T-helper 17 cell (primary cell): ENCODE results near the gene CTXN3. TPM values are rescaled to one million over a fixed set of nuclear protein-coding genes. Genes with fewer than 3 reads are reported as not detected.

ENCODE experiments used
- ATAC-seq: fragments of 150-1000 bp; cut with Tn5 transposase; 2 replicates; pipeline ENCODE4 v1.10.0; 2021; ENCODE audit warnings: mild to moderate bottlenecking, moderate library complexity
- DNase-seq, 3 donors: peaks; one replicate each; pipeline versions ENCODE4 v3.0.0 to v3.0.0-alpha.2; 2020 to 2021
- H3K9me3 ChIP-seq: one replicate; pipeline ENCODE4 v1.7.0; 2013; ENCODE audit warnings: low read length, mild to moderate bottlenecking; ENCODE audit not compliant: control insufficient read depth, poor library complexity, severe bottlenecking
- H3K27ac Mint-ChIP-seq: one replicate; pipeline ENCODE4 v1.8.0; 2022; ENCODE audit warnings: mild to moderate bottlenecking, moderate library complexity, mixed read lengths
- H3K27me3 Mint-ChIP-seq: one replicate; pipeline ENCODE4 v1.8.0; 2022; ENCODE audit warnings: mixed read lengths
- H3K36me3 Mint-ChIP-seq: one replicate; pipeline ENCODE4 v1.8.0; 2022; ENCODE audit warnings: low read depth, mixed read lengths
- H3K4me1 Mint-ChIP-seq: one replicate; pipeline ENCODE4 v1.8.0; 2022; ENCODE audit warnings: mild to moderate bottlenecking, mixed read lengths
- H3K4me3 Mint-ChIP-seq: one replicate; pipeline ENCODE4 v1.8.0; 2022; ENCODE audit warnings: mild to moderate bottlenecking, moderate library complexity, mixed read lengths
- total RNA-seq, 4 donors: library from RNA in 2 of 4; stranded (reverse) in 2 of 4; gene quantifications; one replicate each; pipeline ENCODE4 v1.2.3 and lab custom pipeline; 2022 to 2026

Gene CTXN3
- total RNA-seq, 2 donors from 2014 or later: not detected

DNA sequence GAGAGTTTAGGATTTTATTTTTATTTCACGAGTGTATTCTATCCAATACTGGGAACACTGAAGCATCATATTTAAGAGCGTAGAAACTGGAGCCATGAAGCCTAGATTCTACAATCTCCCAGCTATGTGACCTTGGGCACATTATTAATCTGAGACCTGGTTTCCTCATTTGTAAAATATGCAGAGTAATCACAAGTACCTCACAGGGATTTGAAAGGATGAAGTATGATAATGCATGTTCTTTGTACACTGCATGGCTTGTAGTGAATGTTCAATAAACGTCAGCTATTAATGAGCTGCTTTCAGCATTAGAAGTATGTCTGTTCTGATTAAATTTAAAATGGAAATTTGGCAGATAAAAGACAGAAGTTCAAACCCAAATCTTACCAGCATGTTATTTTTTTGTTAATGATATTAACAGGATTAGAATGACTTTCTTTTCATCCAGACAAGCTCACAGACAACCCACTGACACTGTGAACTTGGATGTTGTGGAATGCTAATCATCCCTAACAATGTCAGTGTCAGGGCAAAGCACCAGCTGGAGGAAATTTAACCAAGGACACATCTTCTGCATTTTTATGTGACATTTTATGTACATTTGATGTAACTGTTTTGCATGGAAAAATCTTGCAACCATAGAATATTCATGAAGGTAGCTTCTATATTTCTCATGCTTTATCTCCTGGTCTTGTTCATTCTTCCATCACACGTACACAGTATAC is 27.1 kb upstream of the CTXN3 start:
- Mint-ChIP-seq H3K27ac (no peak overlapping the region), H3K36me3 (no peaks in the 10 kb centered on the region), H3K4me1 (peaks cover 2% of the 10 kb centered on the region), H3K4me3 (no peak overlapping the region), H3K27me3 (peaks cover 8% of the 10 kb centered on the region)
- ATAC-seq: no peak
- no peak for DNase-seq
- H3K9me3 ChIP-seq: no peaks in the 10 kb centered on the region

DNA sequence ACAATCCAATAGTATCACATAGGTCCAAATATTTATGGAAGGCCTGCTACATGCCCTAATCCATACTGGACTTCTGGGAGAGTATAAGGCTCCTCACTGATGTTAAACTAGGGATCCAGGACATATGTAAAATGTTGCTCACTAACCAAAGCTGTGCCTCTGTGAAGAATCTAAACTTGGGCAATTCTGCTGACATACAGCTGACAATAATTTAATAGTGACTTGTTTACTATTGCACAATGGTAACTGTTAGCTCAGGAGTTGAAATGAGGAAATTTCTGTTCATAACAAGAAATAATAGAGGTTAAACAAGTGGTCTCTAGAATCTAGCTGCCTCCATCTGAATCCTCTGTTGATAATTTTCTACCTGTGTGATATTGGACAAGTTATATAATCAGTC is 14.9 kb upstream of the CTXN3 start:
- peaks cover 18% of the 10 kb centered on the region for H3K27me3 Mint-ChIP-seq
- no peaks in the 10 kb centered on the region for H3K4me1 Mint-ChIP-seq
- no peak overlapping the region for H3K27ac Mint-ChIP-seq
- ATAC-seq: no peak
- no peak for DNase-seq
- H3K4me3 Mint-ChIP-seq: no peak overlapping the region
- H3K36me3 Mint-ChIP-seq: no peaks in the 10 kb centered on the region
- H3K9me3 ChIP-seq: no peaks in the 10 kb centered on the region

DNA sequence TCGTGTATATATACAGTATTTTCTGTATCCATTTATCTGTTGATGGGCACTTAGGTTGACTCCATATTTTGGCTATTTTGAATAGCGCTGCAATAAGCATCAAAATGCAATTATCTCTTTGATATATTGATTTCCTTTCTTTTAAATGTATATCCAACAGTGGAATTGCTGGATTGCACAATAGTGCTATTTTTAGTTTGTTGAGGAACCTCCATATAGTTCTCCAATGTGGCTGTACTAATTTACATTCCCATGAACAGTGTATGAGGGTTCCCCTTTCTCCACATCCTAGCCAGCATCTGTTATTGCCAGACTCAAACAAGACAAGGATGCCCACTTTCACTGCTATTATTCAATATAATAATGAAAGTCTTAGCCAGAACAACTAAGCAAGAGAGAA is 9.1 kb upstream of the CTXN3 start:
- no peaks in the 10 kb centered on the region for H3K4me1 Mint-ChIP-seq
- no peaks in the 10 kb centered on the region for H3K36me3 Mint-ChIP-seq
- no peak overlapping the region for H3K27ac Mint-ChIP-seq
- no peaks in the 10 kb centered on the region for H3K9me3 ChIP-seq
- no peak overlapping the region for H3K4me3 Mint-ChIP-seq
- peaks cover 9% of the 10 kb centered on the region for H3K27me3 Mint-ChIP-seq
- DNase-seq (no peak), ATAC-seq (no peak)

DNA sequence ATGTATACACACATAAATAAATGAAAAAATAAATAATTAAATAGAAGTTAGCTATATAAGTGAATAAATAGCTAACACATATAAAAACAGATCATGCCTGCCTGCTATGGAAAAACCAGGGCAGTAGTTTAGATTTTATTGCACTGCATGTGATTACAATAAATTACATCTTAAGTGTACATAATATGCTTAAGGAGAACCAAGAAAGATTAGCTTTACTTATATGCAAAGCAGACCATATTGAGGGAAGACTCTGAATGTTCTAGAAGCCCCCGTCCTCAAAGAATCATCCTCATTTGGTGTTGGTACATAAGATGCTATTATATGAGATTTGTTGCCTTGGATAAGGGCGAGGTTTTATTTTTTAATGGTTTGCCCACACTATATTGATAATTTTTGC is 5.9 kb upstream of the CTXN3 start:
- no peaks in the 10 kb centered on the region for H3K4me1 Mint-ChIP-seq
- no peak overlapping the region for H3K27ac Mint-ChIP-seq
- H3K9me3 ChIP-seq: no peaks in the 10 kb centered on the region
- no peak for DNase-seq
- peaks cover 20% of the 10 kb centered on the region for H3K27me3 Mint-ChIP-seq
- no peak for ATAC-seq
- no peak overlapping the region for H3K4me3 Mint-ChIP-seq
- H3K36me3 Mint-ChIP-seq: peaks cover 4% of the 10 kb centered on the region

DNA sequence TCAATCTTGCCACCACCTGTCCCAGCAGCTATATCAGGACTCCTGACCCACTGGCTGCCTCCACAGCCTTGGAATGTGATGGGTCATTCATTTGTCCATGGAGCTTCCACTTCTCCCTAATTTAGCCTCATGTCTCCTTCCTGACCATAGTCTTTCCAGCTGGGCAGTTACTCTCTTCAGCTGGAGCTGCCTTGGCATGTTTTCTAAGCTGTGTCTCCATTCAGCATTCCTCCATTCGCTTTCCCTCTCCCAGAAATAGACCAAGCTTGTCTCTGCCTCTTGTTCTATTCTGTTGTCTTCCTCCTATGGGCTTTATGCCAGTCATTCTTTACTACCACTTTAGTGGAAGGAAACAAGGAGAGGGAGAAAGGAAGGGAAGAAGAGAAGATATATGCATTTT is 5.3 kb upstream of the CTXN3 start:
- H3K9me3 ChIP-seq: no peaks in the 10 kb centered on the region
- no peak overlapping the region for H3K27ac Mint-ChIP-seq
- peaks cover 4% of the 10 kb centered on the region for H3K36me3 Mint-ChIP-seq
- peaks cover 21% of the 10 kb centered on the region for H3K27me3 Mint-ChIP-seq
- no peak overlapping the region for H3K4me3 Mint-ChIP-seq
- DNase-seq (no peak), ATAC-seq (no peak)
- H3K4me1 Mint-ChIP-seq: no peaks in the 10 kb centered on the region

DNA sequence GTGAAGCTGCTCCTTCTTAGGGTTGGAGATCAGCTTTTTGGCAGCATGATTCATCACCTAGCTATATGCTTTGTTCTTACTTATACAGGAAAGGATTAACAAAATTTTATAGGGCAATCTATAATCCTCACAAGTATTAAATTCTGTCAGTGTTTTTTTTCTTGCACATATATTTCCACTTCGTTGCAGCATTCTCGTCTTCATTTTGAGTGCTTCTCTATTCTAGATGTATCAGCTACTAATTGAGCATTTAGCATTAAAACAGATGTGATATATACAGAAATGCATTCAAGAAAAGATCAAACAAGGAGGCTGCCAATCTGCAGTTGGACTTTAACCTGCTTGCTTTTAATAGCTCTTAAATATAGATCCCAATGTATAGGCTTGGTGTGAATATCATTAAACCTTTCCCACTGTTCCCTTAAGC is 3.6 kb upstream of the CTXN3 start:
- ATAC-seq: no peak
- DNase-seq: no peak
- H3K36me3 Mint-ChIP-seq: peaks cover 4% of the 10 kb centered on the region
- no peak overlapping the region for H3K27ac Mint-ChIP-seq
- H3K4me1 Mint-ChIP-seq: no peaks in the 10 kb centered on the region
- H3K9me3 ChIP-seq: no peaks in the 10 kb centered on the region
- peaks cover 38% of the 10 kb centered on the region for H3K27me3 Mint-ChIP-seq
- no peak overlapping the region for H3K4me3 Mint-ChIP-seq

DNA sequence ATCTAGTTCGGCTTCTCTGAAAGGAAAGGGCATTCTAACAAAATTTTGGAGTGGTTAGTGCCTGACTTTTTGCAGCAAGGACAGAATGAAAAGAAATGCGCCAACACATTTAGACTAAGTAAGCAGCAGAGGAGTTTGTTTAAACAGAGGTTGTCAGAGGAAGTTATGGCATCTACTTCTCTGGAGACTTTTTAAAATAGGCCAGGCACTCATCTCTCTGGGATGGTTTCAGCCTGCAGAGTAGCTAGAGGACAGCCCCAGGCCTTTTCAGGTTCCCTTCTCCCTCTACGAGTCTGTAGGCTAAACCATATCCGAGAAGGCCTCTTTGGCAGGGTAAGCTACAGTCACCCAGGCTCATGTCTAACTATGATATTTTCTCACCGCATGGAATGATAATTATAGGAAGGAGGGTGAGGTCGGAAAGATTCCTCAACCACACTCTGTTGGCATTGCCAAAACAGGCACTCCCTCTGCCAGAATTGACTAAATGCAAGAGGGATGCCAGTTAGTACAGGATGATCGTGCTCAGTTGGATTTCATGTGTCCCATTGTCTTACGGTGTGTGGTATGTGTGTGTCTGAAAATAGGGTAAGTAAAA is 1.4 kb upstream of the CTXN3 start:
- Mint-ChIP-seq H3K4me1 (no peaks in the 10 kb centered on the region), H3K4me3 (no peak overlapping the region), H3K27ac (no peak overlapping the region), H3K36me3 (peaks cover 4% of the 10 kb centered on the region), H3K27me3 (peaks cover 48% of the 10 kb centered on the region)
- DNase-seq (no peak), ATAC-seq (no peak)
- H3K9me3 ChIP-seq: no peaks in the 10 kb centered on the region

DNA sequence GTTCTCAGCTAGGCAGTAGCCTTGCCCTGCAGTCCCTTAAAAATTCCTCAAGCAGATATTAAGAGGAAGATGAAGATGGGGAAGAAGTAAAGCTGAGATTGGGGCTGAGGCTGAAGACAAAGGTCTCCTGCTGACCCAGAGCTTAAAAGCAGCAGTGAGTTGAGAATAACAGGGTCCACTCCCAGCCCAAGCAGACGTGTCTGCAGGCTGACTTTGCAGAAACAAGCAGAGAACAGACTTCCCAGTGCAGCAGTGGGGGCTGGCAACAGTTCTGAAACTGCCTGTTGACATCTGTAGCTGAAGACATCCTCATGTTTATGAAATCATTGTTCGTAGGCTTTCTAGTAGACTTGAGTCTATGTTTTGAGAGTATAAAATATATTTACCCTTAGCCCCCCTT is 1.1 kb downstream of the CTXN3 start:
- H3K36me3 Mint-ChIP-seq: peaks cover 4% of the 10 kb centered on the region
- H3K27ac Mint-ChIP-seq: no peak overlapping the region
- H3K4me3 Mint-ChIP-seq: no peak overlapping the region
- no peaks in the 10 kb centered on the region for H3K4me1 Mint-ChIP-seq
- DNase-seq (no peak), ATAC-seq (no peak)
- H3K9me3 ChIP-seq: no peaks in the 10 kb centered on the region
- H3K27me3 Mint-ChIP-seq: peaks cover 57% of the 10 kb centered on the region

DNA sequence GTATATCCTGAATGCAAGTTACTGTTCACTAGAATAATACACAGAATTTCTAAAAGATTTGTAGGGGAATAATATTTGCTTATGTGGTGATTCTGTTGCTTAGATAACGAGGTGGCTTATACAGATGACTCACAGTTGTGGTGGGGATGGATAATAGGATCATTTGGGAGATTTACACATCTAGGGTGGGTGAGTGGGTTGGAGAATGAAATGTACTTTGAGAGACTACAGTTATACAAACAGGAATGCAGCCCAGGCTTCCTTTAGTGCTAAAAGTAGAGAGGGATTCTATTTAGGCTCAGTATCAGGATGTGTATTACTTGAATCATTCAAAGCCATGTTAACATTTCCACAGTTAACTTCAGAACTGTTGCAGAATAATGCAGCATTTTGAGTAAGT is 1.8 kb downstream of the CTXN3 start:
- DNase-seq (no peak), ATAC-seq (no peak)
- no peak overlapping the region for H3K4me3 Mint-ChIP-seq
- H3K36me3 Mint-ChIP-seq: peaks cover 4% of the 10 kb centered on the region
- H3K4me1 Mint-ChIP-seq: no peaks in the 10 kb centered on the region
- no peaks in the 10 kb centered on the region for H3K9me3 ChIP-seq
- peaks cover 55% of the 10 kb centered on the region for H3K27me3 Mint-ChIP-seq
- H3K27ac Mint-ChIP-seq: no peak overlapping the region

DNA sequence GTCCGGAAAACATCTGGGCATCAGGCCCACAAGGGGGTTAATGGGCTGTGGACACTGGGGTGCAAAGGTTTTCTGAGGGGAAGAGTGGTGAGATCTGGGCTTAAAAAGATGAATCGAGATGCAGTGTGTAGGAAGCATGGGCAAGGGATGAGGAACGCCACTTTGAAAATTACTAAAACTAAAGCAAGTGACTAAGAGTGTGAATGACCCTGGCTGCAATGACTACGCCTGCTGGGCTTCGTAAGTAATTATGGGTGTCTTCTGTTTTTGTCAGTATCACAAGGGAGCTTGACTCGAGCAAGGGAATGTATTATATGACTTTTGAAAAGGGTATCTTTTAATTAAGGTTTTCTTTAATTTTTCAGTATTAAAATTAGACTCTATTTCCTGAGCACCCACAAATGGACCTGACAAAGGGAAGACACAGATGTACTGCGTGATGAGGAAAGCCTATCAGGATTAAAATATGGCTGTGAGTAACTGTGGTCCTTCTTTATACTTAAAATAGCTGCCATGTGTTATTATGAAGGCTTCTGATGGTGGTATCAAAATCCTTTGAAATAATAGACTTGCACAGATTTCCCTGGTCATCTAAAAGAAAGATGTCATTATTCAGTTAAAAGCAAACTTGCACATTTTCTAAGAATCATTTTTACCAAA is 4.2 kb downstream of the CTXN3 start:
- no peak for ATAC-seq
- H3K27me3 Mint-ChIP-seq: peaks cover 50% of the 10 kb centered on the region

DNA sequence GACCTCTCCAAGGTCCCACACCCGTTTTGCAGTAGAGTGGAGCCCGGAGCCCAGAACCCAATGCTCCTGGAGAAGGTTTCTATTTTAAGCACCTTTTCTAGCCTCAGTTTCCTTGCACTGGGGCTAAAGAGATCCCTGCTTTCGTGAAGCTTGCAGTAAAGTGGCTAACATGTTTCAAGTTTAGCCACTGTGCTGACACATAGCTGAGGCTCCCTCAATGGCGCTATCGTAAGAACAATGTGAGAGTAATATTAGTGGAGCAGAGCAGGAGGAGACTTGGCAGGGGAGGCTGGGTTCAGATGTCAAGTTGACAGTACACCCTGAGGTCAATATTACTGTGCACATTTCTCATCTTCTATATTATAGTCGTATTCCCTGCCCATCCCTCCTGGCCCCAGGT is 7.9 kb downstream of the CTXN3 start:
- no peaks in the 10 kb centered on the region for H3K4me1 Mint-ChIP-seq
- H3K36me3 Mint-ChIP-seq: no peaks in the 10 kb centered on the region
- ATAC-seq (no peak), DNase-seq (no peak)
- H3K27me3 Mint-ChIP-seq: peaks cover 33% of the 10 kb centered on the region
- no peak overlapping the region for H3K4me3 Mint-ChIP-seq
- H3K9me3 ChIP-seq: no peaks in the 10 kb centered on the region
- H3K27ac Mint-ChIP-seq: no peak overlapping the region

More for the DNA sequence above, 4.2 kb downstream of the CTXN3 start:
- no peak for DNase-seq
- no peak overlapping the region for H3K27ac Mint-ChIP-seq
- no peak overlapping the region for H3K4me3 Mint-ChIP-seq
- H3K4me1 Mint-ChIP-seq: no peaks in the 10 kb centered on the region
- H3K36me3 Mint-ChIP-seq: no peaks in the 10 kb centered on the region
- H3K9me3 ChIP-seq: no peaks in the 10 kb centered on the region

DNA sequence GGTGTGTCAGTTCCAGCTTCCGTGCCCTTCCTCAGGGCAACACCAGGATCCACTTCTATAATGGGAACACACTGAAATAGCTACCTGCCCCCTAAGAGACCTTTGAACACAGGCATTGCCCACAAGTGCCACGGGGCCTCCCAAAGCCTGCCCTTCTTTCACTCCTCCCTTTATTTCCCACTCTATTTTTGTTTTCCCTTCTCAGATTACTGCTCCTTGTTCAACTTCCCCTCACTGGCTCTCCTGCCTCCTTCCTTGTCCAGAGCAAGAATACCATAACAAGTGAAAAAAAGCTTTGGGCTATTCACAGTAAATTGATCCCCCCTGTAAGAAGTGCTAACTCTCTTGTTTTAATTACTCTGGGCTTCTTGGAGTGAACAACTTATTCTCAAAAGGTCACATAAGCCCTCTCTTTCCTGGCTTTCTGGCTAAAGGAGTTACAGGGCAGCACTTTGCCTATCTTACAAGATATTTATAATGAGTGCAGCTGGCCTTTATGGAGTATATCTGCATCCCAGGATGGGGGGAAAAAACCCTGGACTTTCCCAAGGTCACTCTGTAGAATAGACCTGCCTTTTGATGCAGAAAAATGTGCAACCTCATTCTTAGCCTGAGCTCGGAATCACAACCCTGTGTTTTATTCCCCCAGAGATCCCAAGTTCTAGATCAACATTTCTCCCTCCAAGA is 11.3 kb downstream of the CTXN3 start:
- ATAC-seq (no peak), DNase-seq (no peak)
- no peaks in the 10 kb centered on the region for H3K4me1 Mint-ChIP-seq
- H3K36me3 Mint-ChIP-seq: no peaks in the 10 kb centered on the region
- peaks cover 23% of the 10 kb centered on the region for H3K27me3 Mint-ChIP-seq
- H3K9me3 ChIP-seq: no peaks in the 10 kb centered on the region
- no peak overlapping the region for H3K4me3 Mint-ChIP-seq
- no peak overlapping the region for H3K27ac Mint-ChIP-seq

DNA sequence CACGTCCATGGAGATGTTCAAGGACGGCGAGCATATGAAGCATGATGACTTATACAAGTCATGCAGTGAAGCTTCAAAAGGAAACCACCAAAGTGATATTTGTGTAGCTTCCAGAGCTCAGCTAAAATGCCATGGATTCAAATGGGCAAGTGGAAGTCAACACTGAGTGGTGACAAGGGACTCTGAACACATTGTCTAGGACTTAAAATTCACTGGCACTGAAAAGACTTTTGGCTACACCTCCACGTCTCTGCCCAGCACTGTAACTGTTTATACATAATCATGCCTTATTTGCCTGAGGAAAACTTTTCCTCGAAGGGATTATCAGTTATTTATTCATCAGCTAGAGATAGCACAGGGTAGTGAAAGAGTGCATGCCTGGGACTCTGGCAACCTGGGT is 15.2 kb downstream of the CTXN3 start:
- peaks cover 16% of the 10 kb centered on the region for H3K27me3 Mint-ChIP-seq
- DNase-seq: no peak
- no peak for ATAC-seq
- H3K36me3 Mint-ChIP-seq: no peaks in the 10 kb centered on the region
- H3K4me1 Mint-ChIP-seq: no peaks in the 10 kb centered on the region
- no peaks in the 10 kb centered on the region for H3K9me3 ChIP-seq
- no peak overlapping the region for H3K4me3 Mint-ChIP-seq
- H3K27ac Mint-ChIP-seq: no peak overlapping the region
